ENCODE measurements around the gene CARD10. TPM values are rescaled to one million over a fixed set of nuclear protein-coding genes. Genes with fewer than 3 reads are reported as not detected.

CARD10 gene
- total and polyA plus RNA-seq, 2 of the 13 experiments (the other 11 are each of a cell fraction or from before 2014, with no cell fraction given) = 35.2 to 55.8 TPM

- POLR2A ChIA-PET = interaction anchor here (0.5 to 16.3 kb wide), 4 partner anchors 10 to 399 kb away, joined by 3 to 976 read pairs (median 4); partner anchors contain the start of gene CDC42EP1
- CTCF ChIA-PET (ENCODE audit: low intra/inter-chr PET ratio, low total read pairs) = no interaction called here
- H3K36me3 ChIP-seq (replicated peaks in 1 of 2; ENCODE audit: control insufficient read depth in 1 of 2, insufficient read depth in 2 of 2, low read length in 2 of 2) = no peaks in the 10 kb centered on the region
- intact Hi-C loops (cut with micrococcal nuclease; ENCODE audit: unreplicated experiment) = no loop called here
- in situ Hi-C loops (cut with HindIII; ENCODE audit: extremely low pct_ligation_motif_present, low pct_unique_long_range_greater_than_20kb) = no loop called here
- peak overlapping the region; percentile 25 for H3K27ac ChIP-seq (ENCODE audit: extremely low read length, insufficient read depth, low read length)
- no peak overlapping the region for H2AFZ ChIP-seq (ENCODE audit: low read length)
- no peak overlapping the region for H3K9ac ChIP-seq (ENCODE audit: insufficient read depth, low read depth, low read length)
- no peaks in the 10 kb centered on the region for H3K9me3 ChIP-seq (ENCODE audit: low read length)
- no TSS peak for BruUV-seq (replicated peaks)
- WGBS (ENCODE audit: low lambda C conversion rate) = 7% methylated on average over 14 of the region's 16 CpGs
- H4K20me1 ChIP-seq (ENCODE audit: insufficient read depth, low read length) = no peaks in the 10 kb centered on the region
- H3K4me3 ChIP-seq (replicated peaks in 1 of 3; ENCODE audit: insufficient read depth in 1 of 3, low read depth in 2 of 3, low read length in 3 of 3) = peak overlapping the region; percentile 6 to 59 (median 42); a peak in 4 of 6 replicates
- H3K79me2 ChIP-seq (ENCODE audit: insufficient read depth, low read length) = no peaks in the 10 kb centered on the region
- no peaks in the 10 kb centered on the region; a peak in 1 of 5 replicates for H3K27me3 ChIP-seq (ENCODE audit: control insufficient read depth in 1 of 2, insufficient read depth in 2 of 2, low read length in 2 of 2)
- H3K4me1 ChIP-seq (ENCODE audit: insufficient read depth, low read length) = peaks cover 98% of the 10 kb centered on the region
- H3K4me2 ChIP-seq (ENCODE audit: low read depth, low read length) = peak overlapping the region; percentile 68
- DNase-seq (ENCODE audit: low spot score) (no peak), ATAC-seq (peak; percentile 53), FAIRE-seq (no peak)
- TF ChIP-seq ZZZ3 (CRISPR knock-in tag; IDR thresholded peaks at IDR 0.05; ENCODE audit: borderline replicate concordance) (no peak), PATZ1 (CRISPR knock-in tag; IDR thresholded peaks at IDR 0.05) (no peak), PITX1 (CRISPR knock-in tag; IDR thresholded peaks at IDR 0.05) (peak; percentile 65; the same call in 1 of the 2 replicates), ETV6 (CRISPR knock-in tag; conservative IDR thresholded peaks at IDR 0.05) (no peak), ZNF317 (CRISPR knock-in tag; IDR thresholded peaks at IDR 0.05) (0 out of 2 replicates have a peak, but pooled peaks have one; percentile 33), ZBTB46 (CRISPR knock-in tag; IDR thresholded peaks at IDR 0.05; ENCODE audit: borderline replicate concordance) (no peak), NFYC (CRISPR knock-in tag; IDR thresholded peaks at IDR 0.05) (no peak), MEIS2 (CRISPR knock-in tag; IDR thresholded peaks at IDR 0.05) (0 out of 2 replicates have a peak, but pooled peaks have one; percentile 25), SMAD3 (CRISPR knock-in tag; IDR thresholded peaks at IDR 0.05) (no peak), XRCC5 (optimal IDR thresholded peaks at IDR 0.05; ENCODE audit: low read length) (no peak), PBX3 (CRISPR knock-in tag; IDR thresholded peaks at IDR 0.05; ENCODE audit: borderline replicate concordance) (no peak), HIVEP1 (CRISPR knock-in tag; IDR thresholded peaks at IDR 0.05) (peak; percentile 49; the same call in 1 of the 2 replicates), ZNF564 (CRISPR knock-in tag; IDR thresholded peaks at IDR 0.05) (no peak), HNF1B (CRISPR knock-in tag; IDR thresholded peaks at IDR 0.05) (no peak), SATB2 (CRISPR knock-in tag; IDR thresholded peaks at IDR 0.05) (no peak), TFAP4 (IDR thresholded peaks at IDR 0.05; ENCODE audit: borderline replicate concordance, low read depth) (peak; percentile 79; the same call in 1 of the 2 replicates), ZNF589 (CRISPR knock-in tag; conservative IDR thresholded peaks at IDR 0.05) (no peak)
These were observed 33.4 kb upstream of the CARD10 start for GRCh38 chr22:37552524-37553163.

All from HepG2 (cell line).